ENCODE data around the gene MS4A15.

DNA sequence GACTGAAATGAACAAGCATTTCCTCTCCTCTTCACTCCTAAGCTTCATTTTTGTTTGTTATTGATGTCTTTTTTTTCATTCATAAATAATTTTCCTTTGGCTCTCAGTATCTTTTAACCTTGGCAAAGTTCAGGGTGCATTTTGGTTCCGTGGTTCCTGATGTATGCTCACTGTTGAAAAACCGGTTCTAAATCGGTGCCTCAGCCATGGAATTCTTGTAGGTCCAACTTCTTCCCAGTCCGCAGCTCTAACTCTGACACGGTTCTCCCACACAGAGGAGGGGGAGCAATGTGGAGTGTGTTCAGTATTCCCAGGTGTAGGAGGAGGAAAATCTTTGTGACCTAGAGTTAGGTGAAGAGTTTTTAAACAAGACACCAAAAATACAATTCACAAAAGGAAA is 12.6 kb upstream of the MS4A15 start:
- TF ChIP-seq, protein P1, sequence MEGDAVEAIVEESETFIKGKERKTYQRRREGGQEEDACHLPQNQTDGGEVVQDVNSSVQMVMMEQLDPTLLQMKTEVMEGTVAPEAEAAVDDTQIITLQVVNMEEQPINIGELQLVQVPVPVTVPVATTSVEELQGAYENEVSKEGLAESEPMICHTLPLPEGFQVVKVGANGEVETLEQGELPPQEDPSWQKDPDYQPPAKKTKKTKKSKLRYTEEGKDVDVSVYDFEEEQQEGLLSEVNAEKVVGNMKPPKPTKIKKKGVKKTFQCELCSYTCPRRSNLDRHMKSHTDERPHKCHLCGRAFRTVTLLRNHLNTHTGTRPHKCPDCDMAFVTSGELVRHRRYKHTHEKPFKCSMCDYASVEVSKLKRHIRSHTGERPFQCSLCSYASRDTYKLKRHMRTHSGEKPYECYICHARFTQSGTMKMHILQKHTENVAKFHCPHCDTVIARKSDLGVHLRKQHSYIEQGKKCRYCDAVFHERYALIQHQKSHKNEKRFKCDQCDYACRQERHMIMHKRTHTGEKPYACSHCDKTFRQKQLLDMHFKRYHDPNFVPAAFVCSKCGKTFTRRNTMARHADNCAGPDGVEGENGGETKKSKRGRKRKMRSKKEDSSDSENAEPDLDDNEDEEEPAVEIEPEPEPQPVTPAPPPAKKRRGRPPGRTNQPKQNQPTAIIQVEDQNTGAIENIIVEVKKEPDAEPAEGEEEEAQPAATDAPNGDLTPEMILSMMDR (IDR thresholded peaks at IDR 0.05), result no peak
- TF ChIP-seq POLR2A (IDR thresholded peaks at IDR 0.05) (no peak), EP300 (IDR thresholded peaks at IDR 0.05) (no peak)
